ENCODE results near the gene TXNL4A.

DNA sequence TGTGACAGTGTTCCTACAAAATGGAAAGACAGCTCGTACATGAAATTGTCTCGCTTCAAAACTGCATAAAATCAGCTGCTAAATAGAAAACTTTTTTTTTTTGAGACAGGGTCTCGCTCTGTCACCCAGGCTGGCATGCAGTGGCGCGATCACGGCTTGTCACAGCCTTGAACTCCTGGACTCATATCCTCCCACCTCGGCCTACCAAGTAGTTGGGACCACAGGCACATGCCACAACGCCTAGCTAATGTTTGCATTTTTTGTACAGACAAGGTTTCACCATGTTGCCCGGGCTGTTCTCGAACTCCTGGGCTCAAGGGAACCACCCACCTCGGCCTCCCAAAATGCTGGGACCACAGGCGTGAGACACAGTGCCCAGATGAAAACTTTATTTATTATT, 3.2 kb downstream of the TXNL4A start:
- TF ChIP-seq, protein P1, sequence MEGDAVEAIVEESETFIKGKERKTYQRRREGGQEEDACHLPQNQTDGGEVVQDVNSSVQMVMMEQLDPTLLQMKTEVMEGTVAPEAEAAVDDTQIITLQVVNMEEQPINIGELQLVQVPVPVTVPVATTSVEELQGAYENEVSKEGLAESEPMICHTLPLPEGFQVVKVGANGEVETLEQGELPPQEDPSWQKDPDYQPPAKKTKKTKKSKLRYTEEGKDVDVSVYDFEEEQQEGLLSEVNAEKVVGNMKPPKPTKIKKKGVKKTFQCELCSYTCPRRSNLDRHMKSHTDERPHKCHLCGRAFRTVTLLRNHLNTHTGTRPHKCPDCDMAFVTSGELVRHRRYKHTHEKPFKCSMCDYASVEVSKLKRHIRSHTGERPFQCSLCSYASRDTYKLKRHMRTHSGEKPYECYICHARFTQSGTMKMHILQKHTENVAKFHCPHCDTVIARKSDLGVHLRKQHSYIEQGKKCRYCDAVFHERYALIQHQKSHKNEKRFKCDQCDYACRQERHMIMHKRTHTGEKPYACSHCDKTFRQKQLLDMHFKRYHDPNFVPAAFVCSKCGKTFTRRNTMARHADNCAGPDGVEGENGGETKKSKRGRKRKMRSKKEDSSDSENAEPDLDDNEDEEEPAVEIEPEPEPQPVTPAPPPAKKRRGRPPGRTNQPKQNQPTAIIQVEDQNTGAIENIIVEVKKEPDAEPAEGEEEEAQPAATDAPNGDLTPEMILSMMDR (IDR thresholded peaks at IDR 0.05): no peak
- no peak for TF ChIP-seq POLR2A (IDR thresholded peaks at IDR 0.05)
